ENCODE data around the gene HNRNPF.

Gene HNRNPF

DNA sequence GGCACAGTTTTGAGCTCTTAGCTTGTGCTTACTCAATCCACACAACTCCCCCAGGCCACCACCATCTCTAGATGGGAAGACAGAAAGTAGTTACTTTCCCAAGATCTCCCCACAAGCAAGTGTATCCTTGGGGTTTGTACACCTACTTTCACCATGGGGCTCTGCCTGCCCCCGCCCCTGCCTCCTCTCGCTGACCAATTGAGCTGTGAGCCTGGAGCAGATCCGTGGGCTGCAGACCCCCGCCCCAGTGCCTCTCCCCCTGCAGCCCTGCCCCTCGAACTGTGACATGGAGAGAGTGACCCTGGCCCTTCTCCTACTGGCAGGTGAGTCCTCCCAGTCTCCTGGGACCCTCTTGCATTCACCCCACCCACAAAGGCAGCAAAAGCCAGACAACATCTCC is 35.5 kb downstream of the HNRNPF start:
- POLR2A ChIA-PET: no interaction called here
- no peak for DNase-seq (ENCODE audit: extremely low spot score)
- TF ChIP-seq, protein P1, sequence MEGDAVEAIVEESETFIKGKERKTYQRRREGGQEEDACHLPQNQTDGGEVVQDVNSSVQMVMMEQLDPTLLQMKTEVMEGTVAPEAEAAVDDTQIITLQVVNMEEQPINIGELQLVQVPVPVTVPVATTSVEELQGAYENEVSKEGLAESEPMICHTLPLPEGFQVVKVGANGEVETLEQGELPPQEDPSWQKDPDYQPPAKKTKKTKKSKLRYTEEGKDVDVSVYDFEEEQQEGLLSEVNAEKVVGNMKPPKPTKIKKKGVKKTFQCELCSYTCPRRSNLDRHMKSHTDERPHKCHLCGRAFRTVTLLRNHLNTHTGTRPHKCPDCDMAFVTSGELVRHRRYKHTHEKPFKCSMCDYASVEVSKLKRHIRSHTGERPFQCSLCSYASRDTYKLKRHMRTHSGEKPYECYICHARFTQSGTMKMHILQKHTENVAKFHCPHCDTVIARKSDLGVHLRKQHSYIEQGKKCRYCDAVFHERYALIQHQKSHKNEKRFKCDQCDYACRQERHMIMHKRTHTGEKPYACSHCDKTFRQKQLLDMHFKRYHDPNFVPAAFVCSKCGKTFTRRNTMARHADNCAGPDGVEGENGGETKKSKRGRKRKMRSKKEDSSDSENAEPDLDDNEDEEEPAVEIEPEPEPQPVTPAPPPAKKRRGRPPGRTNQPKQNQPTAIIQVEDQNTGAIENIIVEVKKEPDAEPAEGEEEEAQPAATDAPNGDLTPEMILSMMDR (IDR thresholded peaks at IDR 0.05; ENCODE audit: control extremely low read depth, extremely low read depth, low read depth, missing control alignments): no peak
- CTCF ChIA-PET: no interaction called here

DNA sequence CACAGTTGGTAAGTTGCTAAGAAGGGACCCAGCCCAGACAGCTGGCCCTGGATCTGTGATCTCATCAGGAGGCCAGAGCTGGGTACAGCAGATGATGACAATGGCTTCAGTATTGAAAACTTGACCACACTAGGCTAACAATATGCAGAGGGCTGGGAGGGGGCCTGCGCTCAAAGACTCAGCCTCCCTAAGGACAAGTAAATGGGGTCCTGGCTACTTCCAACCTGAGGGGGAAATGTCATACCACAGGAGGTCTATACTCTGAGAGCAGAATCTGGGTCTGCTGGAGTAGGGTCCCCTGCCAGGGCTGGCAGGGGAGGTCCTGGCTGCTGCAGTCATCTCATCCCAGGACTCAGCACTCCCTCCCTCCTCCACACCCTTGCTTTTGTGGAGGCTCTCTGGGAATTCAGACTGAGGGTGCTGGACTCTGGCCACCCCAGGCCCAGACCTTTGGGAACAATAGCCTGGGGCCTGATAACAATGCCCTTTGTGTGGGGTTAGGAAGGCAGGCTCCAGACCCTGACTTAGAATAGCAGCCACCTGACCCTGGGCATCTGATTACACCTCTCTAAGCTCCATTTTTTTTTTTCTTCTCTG is 36.1 kb downstream of the HNRNPF start:
- TF ChIP-seq, protein P1 (IDR thresholded peaks at IDR 0.05; ENCODE audit: control extremely low read depth, extremely low read depth, low read depth, missing control alignments): no peak
- POLR2A ChIA-PET: no interaction called here
- CTCF ChIA-PET: interaction anchor here (1.4 kb wide), 1 partner anchor 24 kb away, joined by 4 read pairs; no protein-coding TSS in a partner anchor

DNA sequence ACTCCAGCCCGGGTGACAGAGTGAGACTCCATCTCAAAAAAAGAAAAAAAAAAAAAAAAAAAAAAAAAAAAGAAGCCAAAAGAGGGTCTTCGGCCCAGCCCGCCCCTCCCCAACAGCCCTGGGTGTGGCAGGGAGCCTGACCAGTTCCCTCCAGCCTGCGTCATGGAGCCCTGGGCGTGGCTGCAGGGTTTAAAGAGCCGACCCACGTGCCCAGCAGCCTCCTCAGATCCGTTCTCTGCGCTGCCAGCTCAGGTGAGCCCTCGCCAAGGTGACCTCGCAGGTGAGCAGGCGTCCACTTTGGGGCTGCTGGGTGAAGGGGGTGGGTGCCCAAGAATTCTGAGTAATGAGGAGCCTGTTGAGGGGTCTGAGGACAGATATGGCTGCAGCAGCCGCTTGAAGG is 37.6 kb downstream of the HNRNPF start, which contains the start of gene FXYD4:
Gene FXYD4 (plus strand): TSS at position 219 of the 400 bp plus-strand sequence. CDS start 2,111 bp downstream, outside the sequence.
- ChIA-PET CTCF (interaction anchor here (1.4 kb wide), 1 partner anchor 24 kb away, joined by 3 read pairs; no protein-coding TSS in a partner anchor), POLR2A (interaction anchor here (0.7 kb wide), 1 partner anchor 86 kb away, joined by 11 read pairs; no protein-coding TSS in a partner anchor)
- TF ChIP-seq, protein P1 (IDR thresholded peaks at IDR 0.05; ENCODE audit: control extremely low read depth, extremely low read depth, low read depth, missing control alignments): no peak
- no peak for DNase-seq (ENCODE audit: extremely low spot score)

More for the DNA sequence above, 36.1 kb downstream of the HNRNPF start:
- DNase-seq (ENCODE audit: extremely low spot score): no peak

DNA sequence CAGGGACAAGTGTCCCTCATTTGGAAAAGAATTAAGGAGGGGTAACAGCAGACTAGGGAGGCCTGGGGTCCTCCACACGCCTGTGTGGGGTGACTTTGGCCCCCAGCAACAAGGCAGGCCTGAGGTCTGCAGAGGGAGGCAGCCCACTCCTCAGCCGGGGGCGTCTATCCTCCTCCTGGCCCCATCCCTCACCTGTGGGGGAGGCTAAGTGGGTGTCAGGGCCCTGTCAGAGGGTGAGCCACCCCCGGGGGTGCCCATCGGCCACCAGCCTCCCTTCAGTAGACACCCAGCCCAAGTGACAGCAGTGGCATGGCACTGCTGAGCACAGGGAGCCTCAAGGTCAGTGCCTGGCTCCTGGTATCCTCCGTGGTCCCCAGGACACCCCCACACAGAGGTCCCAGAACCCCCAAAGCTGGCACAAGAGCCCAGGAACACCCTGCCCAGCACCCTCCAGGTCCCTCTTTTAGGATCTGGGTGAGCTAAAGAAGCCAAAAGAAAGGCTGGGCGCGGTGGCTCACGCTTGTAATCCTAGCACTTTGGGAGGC is 38.2 kb downstream of the HNRNPF start:
- TF ChIP-seq, protein P1 (IDR thresholded peaks at IDR 0.05; ENCODE audit: control extremely low read depth, extremely low read depth, low read depth, missing control alignments): no peak
- POLR2A ChIA-PET: interaction anchor here (0.7 kb wide), 1 partner anchor 87 kb away, joined by 11 read pairs; no protein-coding TSS in a partner anchor
- DNase-seq (ENCODE audit: extremely low spot score): no peak
- CTCF ChIA-PET: interaction anchor here (0.8 to 1.4 kb wide), 2 partner anchors 22 to 25 kb away, joined by 3 read pairs; no protein-coding TSS in a partner anchor

DNA sequence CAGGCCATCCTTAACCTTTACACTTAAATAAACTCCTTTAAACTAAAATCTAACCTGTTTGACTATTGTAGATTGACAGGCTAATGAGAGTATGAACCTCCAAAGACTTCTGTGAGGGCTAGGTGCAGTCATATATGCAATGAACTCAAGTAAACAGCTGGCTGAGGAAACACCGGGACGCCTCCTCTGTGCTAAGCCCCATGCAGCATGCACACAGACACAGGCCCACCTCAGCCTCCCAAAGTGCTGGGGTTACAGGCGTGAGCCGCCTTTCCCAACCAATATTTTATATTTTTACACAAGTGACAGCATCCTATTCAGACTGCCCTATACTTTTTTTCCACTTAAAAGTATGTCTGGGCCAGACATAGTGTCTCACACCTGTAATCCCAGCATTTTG is 39.1 kb downstream of the HNRNPF start:
- ChIA-PET CTCF (no interaction called here), POLR2A (no interaction called here)
- TF ChIP-seq, protein P1 (IDR thresholded peaks at IDR 0.05; ENCODE audit: control extremely low read depth, extremely low read depth, low read depth, missing control alignments): no peak
- no peak for DNase-seq (ENCODE audit: extremely low spot score)

DNA sequence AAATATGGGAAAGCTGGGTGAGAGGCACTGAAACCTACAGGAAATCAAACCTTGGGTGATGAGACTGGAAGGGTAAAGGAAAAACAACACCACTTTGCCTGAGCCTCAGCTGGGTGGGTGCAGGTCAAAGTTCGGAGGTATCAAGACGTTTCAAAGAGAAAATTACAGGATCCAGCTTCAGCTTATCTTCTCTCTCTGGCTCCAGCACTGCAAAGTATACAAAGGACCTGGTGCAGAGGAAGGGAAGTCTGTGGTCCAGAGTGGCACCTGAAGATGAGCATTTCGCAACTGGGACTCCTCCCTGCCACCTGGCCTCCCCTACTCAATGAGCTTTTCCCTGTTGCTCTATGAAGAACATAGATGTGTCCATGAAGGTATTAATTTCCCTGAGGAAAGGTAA is 44.0 kb downstream of the HNRNPF start:
- TF ChIP-seq, protein P1 (IDR thresholded peaks at IDR 0.05; ENCODE audit: control extremely low read depth, extremely low read depth, low read depth, missing control alignments): no peak
- ChIA-PET CTCF (interaction anchor here (0.9 to 1.2 kb wide), 2 partner anchors 9 kb away, joined by 3 to 4 read pairs; no protein-coding TSS in a partner anchor), POLR2A (no interaction called here)
- no peak for DNase-seq (ENCODE audit: extremely low spot score)
